Activated T-cell treated with anti-CD3 and anti-CD28 coated beads, Interleukin-2, amount 50 U/mL, for 1 hour (primary cell): ENCODE data around the gene SPRED3.
"Not testable (repeated sequence)": the region's sequence is repeated elsewhere in the genome, so short reads cannot be mapped to it uniquely, and the experiment has no call there.

Source experiments
- DNase-seq: peaks from one replicate; pipeline ENCODE4 v3.0.0-alpha.2; 2020

The SPRED3 gene

GRCh38 chr19:38392707-38393308 lies 4.3 kb downstream of the SPRED3 start:
- DNase-seq, result no peak

GRCh38 chr19:38394488-38394887 lies 6.0 kb downstream of the SPRED3 start:
- DNase-seq, result peak; percentile 68

- peak; percentile 60 for DNase-seq
Observed at GRCh38 chr19:38395381-38396114, 7.1 kb downstream of the SPRED3 start.

- no peak for DNase-seq
Observed at GRCh38 chr19:38399081-38399480, 10.6 kb downstream of the SPRED3 start.

- no peak for DNase-seq
Observed at GRCh38 chr19:38399537-38399936, 11.0 kb downstream of the SPRED3 start.

- no peak for DNase-seq
Observed at GRCh38 chr19:38400361-38400760, 11.9 kb downstream of the SPRED3 start.

GRCh38 chr19:38401148-38401547 lies 12.7 kb downstream of the SPRED3 start:
- no peak for DNase-seq

- DNase-seq, result no peak
Observed at GRCh38 chr19:38402623-38402966, 14.1 kb downstream of the SPRED3 start.

- DNase-seq, result peak; percentile 99
Observed at GRCh38 chr19:38402967-38403674, 14.6 kb downstream of the SPRED3 start, which contains the start of gene FAM98C. FAM98C (plus strand) TSS chr19:38403093; CDS start chr19:38403154, 61 bp downstream.

GRCh38 chr19:38404858-38405257 lies 16.4 kb downstream of the SPRED3 start:
- no peak for DNase-seq

GRCh38 chr19:38405276-38405675 lies 16.8 kb downstream of the SPRED3 start:
- DNase-seq, result no peak

GRCh38 chr19:38409631-38410133 lies 21.2 kb downstream of the SPRED3 start:
- DNase-seq, result no peak

GRCh38 chr19:38410407-38410806 lies 21.9 kb downstream of the SPRED3 start:
- not testable (repeated sequence) for DNase-seq

GRCh38 chr19:38411041-38411712 lies 22.7 kb downstream of the SPRED3 start:
- DNase-seq, result no peak

GRCh38 chr19:38411898-38412297 lies 23.4 kb downstream of the SPRED3 start:
- not testable (repeated sequence) for DNase-seq

- no peak for DNase-seq
Observed at GRCh38 chr19:38412491-38412890, 24.0 kb downstream of the SPRED3 start.

- DNase-seq, result no peak
Observed at GRCh38 chr19:38412961-38413360, 24.5 kb downstream of the SPRED3 start.

GRCh38 chr19:38413416-38413815 lies 24.9 kb downstream of the SPRED3 start:
- DNase-seq, result no peak

GRCh38 chr19:38417146-38417543 lies 28.6 kb downstream of the SPRED3 start:
- no peak for DNase-seq

GRCh38 chr19:38417544-38418506 lies 29.3 kb downstream of the SPRED3 start:
- peak; percentile 60 for DNase-seq

- DNase-seq, result no peak
Observed at GRCh38 chr19:38420935-38421334, 32.4 kb downstream of the SPRED3 start.

GRCh38 chr19:38421856-38422255 lies 33.4 kb downstream of the SPRED3 start:
- DNase-seq, result no peak
